Subcutaneous abdominal adipose tissue (tissue), 5 donors: ENCODE data around the gene CLCN6.
A peak's percentile ranks its signal among the peaks of the same experiment; 100 is the strongest.
"Not testable (repeated sequence)": the region's sequence is repeated elsewhere in the genome, so short reads cannot be mapped to it uniquely, and the experiment has no call there.

Experiments
- H3K27ac ChIP-seq: one replicate; pipeline ENCODE4 v1.7.0; 2013; ENCODE audit warnings: low read depth, mild to moderate bottlenecking, inconsistent platforms, low read length, moderate library complexity
- H3K27me3 ChIP-seq, 5 donors: one replicate each; pipeline ENCODE4 v1.7.0; 2013; ENCODE audit warnings: low read length in 5 of 5, inconsistent platforms in 1 of 5; ENCODE audit not compliant: control insufficient read depth in 5 of 5, insufficient read depth in 4 of 5
- H3K36me3 ChIP-seq, 5 donors: one replicate each; pipeline ENCODE4 v1.7.0; 2013; ENCODE audit warnings: low read length in 5 of 5; ENCODE audit not compliant: control insufficient read depth in 5 of 5, insufficient read depth in 5 of 5
- H3K4me1 ChIP-seq, 5 donors: one replicate each; pipeline ENCODE4 v1.7.0; 2013; ENCODE audit warnings: low read length in 5 of 5, mild to moderate bottlenecking in 3 of 5, moderate library complexity in 1 of 5; ENCODE audit not compliant: control insufficient read depth in 5 of 5, insufficient read depth in 5 of 5
- H3K4me3 ChIP-seq, 5 donors: one replicate each; pipeline ENCODE4 v1.7.0; 2013; ENCODE audit warnings: low read length in 5 of 5, low read depth in 1 of 5
- H3K9ac ChIP-seq, 5 donors: one replicate each; pipeline ENCODE4 v1.7.0; 2013; ENCODE audit warnings: low read length in 5 of 5, mild to moderate bottlenecking in 4 of 5, moderate library complexity in 3 of 5
- H3K9me3 ChIP-seq, 5 donors: one replicate each; pipeline ENCODE4 v1.7.0; 2013; ENCODE audit warnings: low read length in 5 of 5; ENCODE audit not compliant: control insufficient read depth in 5 of 5
- donor health status: healthy.
- donor health status: healthy.
- donor health status: healthy.
- donor health status: healthy.
- donor health status: healthy.

The CLCN6 gene

GRCh38 chr1:11802616-11802972 lies 3.4 kb upstream of the CLCN6 start:
- Histone ChIP-seq H3K9ac (peak overlapping the region; percentile 66 to 88 (median 77)), H3K9me3 (no peaks in the 10 kb centered on the region), H3K4me3 (peak overlapping the region; percentile 67 to 88 (median 81)), H3K36me3 (peaks cover 0 to 28% (median 23%) of the 10 kb centered on the region in 5 donors), H3K27me3 (no peaks in the 10 kb centered on the region), H3K4me1 (peaks cover 14 to 58% (median 49%) of the 10 kb centered on the region in 5 donors), H3K27ac (peak overlapping the region; percentile 97)

GRCh38 chr1:11802973-11803885 lies 2.8 kb upstream of the CLCN6 start:
- H3K4me1 ChIP-seq = peaks cover 14 to 56% (median 54%) of the 10 kb centered on the region in 5 donors
- peak overlapping the region; percentile 67 to 88 (median 81) for H3K4me3 ChIP-seq
- H3K27me3 ChIP-seq = no peaks in the 10 kb centered on the region
- peak overlapping the region; percentile 97 for H3K27ac ChIP-seq
- H3K9me3 ChIP-seq = no peaks in the 10 kb centered on the region
- peaks cover 0 to 31% (median 27%) of the 10 kb centered on the region in 5 donors for H3K36me3 ChIP-seq
- peak overlapping the region; percentile 66 to 88 (median 77) for H3K9ac ChIP-seq

GRCh38 chr1:11803924-11804665 lies 1.9 kb upstream of the CLCN6 start:
- H3K27me3 ChIP-seq, H3K9me3 ChIP-seq: not testable (repeated sequence)
- H3K36me3 ChIP-seq = peaks cover 0 to 32% (median 25%) of the 10 kb centered on the region in 5 donors
- peak overlapping the region; percentile 97 for H3K27ac ChIP-seq
- H3K9ac ChIP-seq = peak overlapping the region in 4 of 5 donors; percentile 66 to 92 (median 82)
- H3K4me3 ChIP-seq = peak overlapping the region; percentile 81 to 93 (median 88)
- H3K4me1 ChIP-seq = peaks cover 14 to 56% (median 54%) of the 10 kb centered on the region in 5 donors

GRCh38 chr1:11804666-11805421 lies 1.1 kb upstream of the CLCN6 start:
- H3K9ac ChIP-seq = peak overlapping the region; percentile 92 to 99 (median 95)
- peak overlapping the region; percentile 97 for H3K27ac ChIP-seq
- H3K4me3 ChIP-seq = peak overlapping the region; percentile 85 to 93 (median 86)
- H3K36me3 ChIP-seq = peaks cover 0 to 35% (median 22%) of the 10 kb centered on the region in 5 donors
- H3K27me3 ChIP-seq = no peaks in the 10 kb centered on the region
- no peaks in the 10 kb centered on the region for H3K9me3 ChIP-seq
- H3K4me1 ChIP-seq = peaks cover 14 to 56% (median 54%) of the 10 kb centered on the region in 5 donors

- H3K9me3 ChIP-seq = no peaks in the 10 kb centered on the region
- H3K27me3 ChIP-seq = no peaks in the 10 kb centered on the region
- peak overlapping the region; percentile 85 to 99 (median 94) for H3K9ac ChIP-seq
- H3K27ac ChIP-seq = peak overlapping the region; percentile 97
- H3K4me1 ChIP-seq = peaks cover 14 to 56% (median 54%) of the 10 kb centered on the region in 5 donors
- H3K4me3 ChIP-seq = peak overlapping the region; percentile 76 to 90 (median 86)
- peaks cover 0 to 25% (median 10%) of the 10 kb centered on the region in 5 donors for H3K36me3 ChIP-seq
These were observed 431 bp downstream of the CLCN6 start for GRCh38 chr1:11806307-11806936.

GRCh38 chr1:11807133-11807532 lies 1.1 kb downstream of the CLCN6 start:
- peaks cover 0 to 32% (median 16%) of the 10 kb centered on the region in 5 donors for H3K36me3 ChIP-seq
- no peaks in the 10 kb centered on the region for H3K27me3 ChIP-seq
- H3K4me3 ChIP-seq = peak overlapping the region; percentile 76 to 90 (median 86)
- peak overlapping the region; percentile 39 to 99 (median 92) for H3K9ac ChIP-seq
- peak overlapping the region; percentile 97 for H3K27ac ChIP-seq
- peaks cover 14 to 52% (median 50%) of the 10 kb centered on the region in 5 donors for H3K4me1 ChIP-seq
- H3K9me3 ChIP-seq = no peaks in the 10 kb centered on the region

GRCh38 chr1:11813021-11813420 lies 7.0 kb downstream of the CLCN6 start:
- H3K36me3 ChIP-seq = peaks cover 19 to 63% (median 46%) of the 10 kb centered on the region in 5 donors
- no peak overlapping the region for H3K4me3 ChIP-seq
- no peaks in the 10 kb centered on the region for H3K9me3 ChIP-seq
- no peaks in the 10 kb centered on the region for H3K27me3 ChIP-seq
- no peak overlapping the region for H3K9ac ChIP-seq
- H3K4me1 ChIP-seq = peaks cover 0 to 3% (median 0%) of the 10 kb centered on the region in 5 donors
- no peak overlapping the region for H3K27ac ChIP-seq

GRCh38 chr1:11817192-11817591 lies 11.2 kb downstream of the CLCN6 start:
- Histone ChIP-seq H3K27me3 (no peaks in the 10 kb centered on the region), H3K4me3 (no peak overlapping the region), H3K9me3 (no peaks in the 10 kb centered on the region), H3K9ac (no peak overlapping the region), H3K27ac (no peak overlapping the region), H3K36me3 (peaks cover 32 to 66% (median 54%) of the 10 kb centered on the region in 5 donors), H3K4me1 (peaks cover 0 to 3% (median 0%) of the 10 kb centered on the region in 5 donors)

GRCh38 chr1:11822091-11822490 lies 16.1 kb downstream of the CLCN6 start:
- no peak overlapping the region for H3K27ac ChIP-seq
- H3K9me3 ChIP-seq = no peaks in the 10 kb centered on the region
- no peaks in the 10 kb centered on the region for H3K27me3 ChIP-seq
- no peak overlapping the region for H3K9ac ChIP-seq
- H3K4me3 ChIP-seq = no peak overlapping the region
- peaks cover 22 to 90% (median 74%) of the 10 kb centered on the region in 5 donors for H3K36me3 ChIP-seq
- peaks cover 0 to 3% (median 0%) of the 10 kb centered on the region in 5 donors for H3K4me1 ChIP-seq
